GM18909 (cell line): ENCODE results near the gene UBE2J2.

Experiments used
- ATAC-seq: cut with Tn5 transposase; IDR thresholded peaks from one replicate; pipeline ENCODE4 v1.9.1; 2021; ENCODE audit warnings: mild to moderate bottlenecking; ENCODE audit not compliant: unreplicated experiment, poor library complexity

Gene UBE2J2

DNA sequence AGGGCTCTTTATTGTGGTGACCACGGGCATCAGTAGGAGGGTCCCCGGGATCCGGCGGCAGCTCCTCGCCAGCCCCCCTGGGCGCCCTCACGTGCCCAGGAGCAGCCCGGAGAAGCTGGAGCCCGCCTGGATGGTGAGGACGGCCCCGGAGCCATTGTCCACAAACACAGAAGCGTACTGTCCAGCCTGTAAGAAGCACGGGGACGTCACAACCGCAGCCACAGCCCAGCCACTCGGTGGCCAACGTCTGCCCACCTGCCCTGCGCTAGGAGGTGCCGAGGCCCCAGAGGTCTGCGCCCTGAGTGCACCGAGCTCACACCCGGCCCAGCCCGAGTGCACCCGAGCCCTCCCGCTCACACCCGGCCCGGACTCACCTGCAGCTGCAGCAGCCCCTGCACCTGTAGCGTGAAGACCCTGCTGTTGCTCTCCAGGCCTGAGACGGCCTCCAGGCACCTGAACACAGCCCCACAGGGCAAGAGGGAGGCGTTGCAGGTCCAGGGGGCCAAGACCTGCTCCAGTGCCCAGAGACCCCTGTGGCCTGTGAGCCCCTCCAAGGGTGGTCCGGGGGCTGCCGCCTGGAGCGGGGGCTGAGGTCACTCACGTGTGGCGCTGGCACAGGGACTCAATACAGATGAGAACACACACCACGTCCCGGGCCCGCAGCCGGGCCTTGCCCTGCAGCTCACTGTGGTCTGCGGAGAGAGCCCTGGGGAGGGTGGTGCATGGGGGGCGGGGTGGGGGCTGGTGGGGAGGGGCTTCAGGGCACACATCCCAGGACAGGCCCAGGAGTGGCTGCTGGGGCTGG lies 31.0 kb downstream of the UBE2J2 start:
- ATAC-seq: no peak

DNA sequence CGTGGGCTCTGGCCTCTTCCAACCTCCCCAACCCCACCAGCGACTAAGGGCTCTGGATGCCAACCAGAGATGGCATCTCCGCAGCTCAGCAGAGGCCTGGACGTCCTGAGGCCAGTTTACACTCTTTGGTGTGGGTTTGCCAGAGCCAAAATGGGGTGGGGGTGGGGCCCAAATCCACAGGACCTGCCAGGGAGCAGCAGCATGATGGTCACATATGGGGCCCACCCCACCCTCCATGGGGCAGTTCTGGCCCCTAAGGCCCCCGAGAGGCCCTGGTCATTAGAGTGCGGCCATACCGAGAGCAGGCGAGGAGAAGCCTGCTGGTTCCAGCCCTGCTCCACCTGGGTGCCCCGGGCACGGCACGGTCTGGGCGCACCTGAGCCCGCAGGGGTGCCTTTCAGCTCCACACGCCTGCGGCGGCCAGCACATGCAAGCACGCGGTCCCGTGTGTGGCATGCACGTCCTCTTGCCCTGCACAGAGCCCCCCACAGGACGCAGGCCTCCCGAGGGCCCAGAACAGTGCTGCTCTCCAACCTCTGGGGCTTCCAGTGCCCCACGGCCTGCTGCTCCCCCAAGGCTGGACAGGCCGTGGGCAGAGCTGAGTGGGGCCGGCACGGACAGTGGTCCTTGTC lies 31.9 kb downstream of the UBE2J2 start:
- no peak for ATAC-seq

DNA sequence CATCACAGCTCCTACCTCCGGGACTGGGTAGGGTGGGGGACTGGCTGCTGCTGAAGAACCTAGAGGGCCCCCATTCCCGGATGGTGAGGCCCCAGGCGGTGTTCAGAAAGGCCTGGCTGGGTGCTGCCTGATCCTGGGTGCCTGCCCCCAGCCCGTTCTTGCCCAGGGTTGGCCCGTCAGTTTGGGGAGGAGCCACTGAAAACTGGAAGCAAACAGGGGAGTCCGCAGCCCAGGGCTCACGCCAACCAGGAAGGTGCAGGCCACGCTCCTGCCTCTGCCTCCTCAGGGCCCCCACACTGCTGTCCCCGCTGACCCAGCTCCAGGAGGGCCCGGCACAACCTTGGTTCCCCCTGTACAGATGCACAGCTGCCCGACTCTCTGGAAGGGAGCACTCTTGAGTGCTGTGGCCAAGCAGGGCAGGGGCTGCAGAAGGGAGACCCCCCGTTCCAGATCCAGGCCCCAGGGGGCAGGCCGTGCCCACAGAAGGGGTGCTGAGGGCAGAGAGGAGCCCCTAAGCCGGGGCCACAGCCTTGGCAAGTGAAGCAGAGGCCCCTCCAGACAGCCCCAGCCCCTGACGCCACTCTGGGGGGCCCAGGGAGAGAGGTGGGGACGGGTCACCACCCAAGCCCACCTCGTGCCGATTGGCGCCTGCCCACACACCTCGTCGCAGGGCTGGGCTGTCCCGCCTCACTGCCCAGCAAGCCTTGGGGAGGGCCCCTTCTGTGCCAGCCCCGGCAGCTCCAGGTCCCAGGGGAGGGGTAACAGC lies 32.6 kb downstream of the UBE2J2 start:
- no peak for ATAC-seq

DNA sequence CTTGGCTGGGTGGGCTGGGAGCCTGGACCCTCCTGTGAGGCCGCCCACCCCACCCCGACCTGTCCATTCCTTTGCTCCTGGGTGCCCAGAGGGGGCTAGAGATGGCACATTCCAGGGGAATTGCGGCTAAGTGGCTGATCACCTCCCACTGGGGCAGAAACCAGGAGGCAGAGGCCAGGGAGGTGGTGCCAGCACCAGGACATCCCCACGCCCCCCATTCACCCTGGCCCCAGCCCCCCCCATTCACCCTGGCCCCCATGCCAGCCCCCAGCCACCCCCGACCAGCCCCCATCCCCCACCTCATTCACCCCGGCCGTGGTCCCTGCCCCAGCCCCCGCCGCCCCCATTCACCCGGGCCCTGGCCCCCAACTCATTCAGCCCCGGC lies 33.3 kb downstream of the UBE2J2 start:
- ATAC-seq: no peak

DNA sequence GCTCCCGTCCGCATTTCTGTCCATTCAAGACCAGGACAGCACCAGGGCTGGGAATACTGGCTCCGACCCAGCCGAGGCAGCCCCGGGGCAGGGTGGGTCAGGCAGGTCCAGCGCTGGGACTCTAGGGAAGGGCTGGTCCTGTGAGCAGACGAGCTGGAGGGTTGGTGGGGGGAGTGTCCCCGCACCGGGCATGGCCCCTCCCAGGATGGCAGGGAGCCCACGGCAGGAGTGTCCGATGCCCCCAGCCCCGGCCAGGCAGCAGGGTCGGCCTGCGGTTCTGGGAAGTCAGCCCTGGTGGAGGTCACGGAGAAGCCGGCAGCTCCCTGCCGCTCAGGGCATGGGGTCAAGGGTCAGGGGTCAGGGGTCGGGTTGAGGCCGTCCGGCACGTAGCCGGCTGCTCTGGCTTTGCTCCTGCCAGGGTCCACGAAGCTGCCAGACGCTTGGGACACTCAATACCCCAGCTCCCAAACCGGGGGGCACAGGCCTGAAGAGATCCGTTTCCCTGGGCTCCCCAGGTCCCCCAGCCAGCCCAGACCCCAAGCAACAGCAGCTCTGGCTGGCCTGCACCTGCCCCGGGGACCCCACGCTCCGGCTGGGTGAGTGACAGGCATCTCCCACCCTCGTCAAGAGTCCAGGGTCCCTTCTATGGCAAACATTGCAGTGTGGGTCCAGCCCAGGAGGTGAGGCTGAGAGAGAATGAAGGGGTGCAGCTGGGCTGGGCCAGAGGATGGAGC lies 33.9 kb downstream of the UBE2J2 start:
- ATAC-seq: no peak

DNA sequence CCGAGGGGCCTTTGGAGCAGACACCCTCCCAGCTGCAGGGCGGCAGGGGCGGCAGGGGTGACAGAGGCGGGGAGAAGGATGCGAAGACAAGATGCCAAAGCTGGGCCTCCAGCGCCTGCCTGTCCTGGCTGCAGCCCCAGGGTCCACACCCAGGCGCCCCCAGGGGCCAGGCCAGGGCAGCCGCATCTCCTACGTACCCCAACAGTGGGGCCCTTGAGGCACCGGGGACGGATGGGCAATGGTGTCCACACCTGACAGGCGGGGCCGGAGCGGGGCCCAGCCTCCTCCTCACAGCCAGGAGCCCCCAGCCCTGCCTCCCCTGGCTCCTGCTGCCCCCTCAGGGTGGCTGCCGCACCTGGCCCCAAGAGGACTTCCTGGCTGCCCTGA lies 34.4 kb downstream of the UBE2J2 start:
- ATAC-seq: no peak

DNA sequence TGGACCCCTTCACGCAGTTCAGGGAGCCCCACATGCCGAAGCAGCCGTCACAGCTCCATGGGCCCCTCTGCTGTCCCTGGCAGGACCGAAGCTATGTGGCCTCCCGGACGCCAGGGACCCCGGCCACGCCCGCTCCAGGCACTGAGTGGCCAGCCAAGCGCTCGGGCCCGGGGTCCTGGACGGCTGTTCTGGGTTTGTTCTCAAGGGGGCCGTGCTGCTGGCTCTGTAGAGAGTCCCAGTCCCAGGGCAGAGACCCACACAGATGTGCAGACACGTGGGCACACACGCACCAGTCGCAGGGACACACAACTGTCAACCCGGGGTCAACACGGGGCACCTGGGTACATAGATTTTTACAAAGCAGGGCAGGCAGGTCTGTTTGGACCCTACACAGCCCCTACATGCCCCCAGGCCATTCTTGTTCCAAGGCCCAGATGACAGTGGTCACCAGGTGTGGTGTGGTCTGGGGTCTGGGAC lies 34.9 kb downstream of the UBE2J2 start:
- no peak for ATAC-seq

DNA sequence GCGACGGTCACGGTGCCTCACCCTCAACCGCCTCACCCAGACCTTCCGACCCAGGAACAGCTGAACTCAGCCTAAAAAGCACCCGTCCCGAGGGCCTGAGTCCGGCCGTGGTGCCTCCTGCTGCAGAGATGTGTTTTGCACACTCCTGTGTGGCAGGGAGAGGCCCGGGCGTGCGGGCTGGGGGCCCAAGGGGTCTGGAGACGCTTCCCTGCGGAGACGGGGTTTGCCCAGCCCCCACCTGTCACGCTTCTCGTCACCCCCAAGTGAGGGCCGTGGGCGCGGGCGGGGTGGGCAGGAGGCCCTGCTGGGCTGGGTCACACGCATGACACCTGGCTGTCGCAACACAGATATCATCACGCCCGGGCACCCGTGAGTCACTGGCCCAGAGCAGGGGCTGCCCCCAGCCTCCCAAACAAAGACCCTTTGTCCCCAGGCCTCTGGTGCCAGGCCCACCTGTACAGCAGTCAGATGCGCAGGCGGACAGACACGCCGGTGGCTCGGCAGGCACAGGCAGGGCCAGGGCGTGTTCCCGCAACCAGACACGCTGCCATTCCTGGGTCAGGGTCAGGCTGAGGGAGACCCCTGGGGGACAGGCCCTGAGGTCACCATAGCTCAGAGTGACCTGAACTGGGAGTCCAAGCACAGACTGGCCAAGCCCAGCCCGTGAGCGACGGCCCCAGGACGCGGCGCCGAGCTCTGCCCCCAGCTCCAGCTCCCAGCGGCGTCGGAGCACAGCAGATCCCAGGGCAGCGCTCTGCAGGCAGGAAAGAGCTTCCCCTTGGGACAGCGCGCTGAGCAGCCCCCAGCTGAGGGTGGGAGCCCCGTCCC lies 35.6 kb downstream of the UBE2J2 start:
- no peak for ATAC-seq

DNA sequence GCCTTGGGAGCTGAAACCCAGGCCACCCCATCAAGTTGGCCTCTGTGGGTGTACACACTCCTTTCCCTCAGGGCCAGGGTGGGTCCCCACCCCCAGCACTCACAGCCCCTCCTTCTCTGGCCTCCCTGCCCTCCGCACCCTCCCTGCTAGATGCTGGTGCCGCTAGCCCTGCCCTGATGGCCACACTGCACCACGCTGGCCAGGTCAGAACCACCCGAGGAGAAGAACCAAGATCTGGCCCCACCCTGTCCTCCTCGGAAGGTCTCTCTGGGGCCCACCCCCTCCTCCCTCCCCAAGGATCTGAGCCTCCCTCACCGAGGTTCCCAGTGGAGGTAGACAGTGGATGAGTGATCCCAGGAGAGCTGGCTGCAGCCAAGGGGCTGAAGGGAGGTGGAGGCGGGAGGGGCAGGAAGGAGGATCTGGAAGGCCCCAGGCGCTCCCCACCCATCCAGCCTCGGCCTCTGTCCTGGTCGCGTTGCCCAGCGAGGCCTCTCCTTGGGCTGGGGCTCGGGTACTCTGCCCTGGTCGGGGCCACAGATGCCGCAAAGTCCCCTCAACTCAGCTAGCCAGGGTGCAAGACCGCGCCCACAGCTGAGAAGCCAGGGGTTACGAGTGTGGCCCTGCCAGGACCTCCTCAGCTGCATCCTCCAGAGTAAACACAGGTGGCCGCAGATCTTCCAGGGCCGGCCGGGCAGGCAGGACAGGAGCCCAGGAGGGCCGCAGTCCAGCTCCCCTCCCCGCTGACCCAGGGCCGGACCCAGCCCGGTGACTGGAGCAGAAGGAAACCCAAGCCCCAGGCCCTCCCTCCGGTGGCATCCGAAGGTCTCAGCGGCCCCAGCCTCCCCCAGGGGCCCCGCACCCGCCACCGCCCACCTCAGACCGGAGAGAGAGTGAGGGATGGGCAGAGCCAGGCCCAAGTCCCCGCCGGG lies 36.4 kb downstream of the UBE2J2 start:
- no peak for ATAC-seq

DNA sequence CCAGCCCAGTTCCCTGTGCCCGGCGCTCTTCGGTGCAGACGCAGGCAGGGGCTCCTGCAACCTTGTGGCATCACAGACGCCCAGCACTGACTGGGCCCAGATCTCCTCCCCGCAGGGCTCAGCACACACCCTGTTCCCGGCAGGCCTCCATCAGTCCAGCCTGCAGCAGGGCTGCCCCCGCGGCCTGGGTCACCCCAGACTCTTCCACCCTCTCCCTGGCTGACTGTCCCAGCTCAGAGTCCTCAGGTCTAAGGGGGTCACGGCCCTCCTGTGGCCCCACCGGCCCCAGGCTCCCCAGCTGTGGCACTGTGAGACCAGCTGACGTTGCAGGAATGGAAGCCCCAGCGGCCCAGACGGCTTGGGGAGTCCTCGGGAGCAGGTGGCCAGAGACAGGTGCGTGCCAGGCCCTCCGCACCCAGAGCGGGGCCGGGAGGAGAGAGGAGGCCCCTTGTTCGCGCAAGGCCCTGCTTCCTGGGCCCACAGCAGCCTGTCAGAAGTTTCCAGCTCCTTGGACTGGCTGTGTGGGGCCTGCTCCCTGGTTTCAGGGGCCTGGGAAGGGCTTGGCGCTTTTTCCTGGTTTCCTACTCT lies 37.4 kb downstream of the UBE2J2 start:
- no peak for ATAC-seq

DNA sequence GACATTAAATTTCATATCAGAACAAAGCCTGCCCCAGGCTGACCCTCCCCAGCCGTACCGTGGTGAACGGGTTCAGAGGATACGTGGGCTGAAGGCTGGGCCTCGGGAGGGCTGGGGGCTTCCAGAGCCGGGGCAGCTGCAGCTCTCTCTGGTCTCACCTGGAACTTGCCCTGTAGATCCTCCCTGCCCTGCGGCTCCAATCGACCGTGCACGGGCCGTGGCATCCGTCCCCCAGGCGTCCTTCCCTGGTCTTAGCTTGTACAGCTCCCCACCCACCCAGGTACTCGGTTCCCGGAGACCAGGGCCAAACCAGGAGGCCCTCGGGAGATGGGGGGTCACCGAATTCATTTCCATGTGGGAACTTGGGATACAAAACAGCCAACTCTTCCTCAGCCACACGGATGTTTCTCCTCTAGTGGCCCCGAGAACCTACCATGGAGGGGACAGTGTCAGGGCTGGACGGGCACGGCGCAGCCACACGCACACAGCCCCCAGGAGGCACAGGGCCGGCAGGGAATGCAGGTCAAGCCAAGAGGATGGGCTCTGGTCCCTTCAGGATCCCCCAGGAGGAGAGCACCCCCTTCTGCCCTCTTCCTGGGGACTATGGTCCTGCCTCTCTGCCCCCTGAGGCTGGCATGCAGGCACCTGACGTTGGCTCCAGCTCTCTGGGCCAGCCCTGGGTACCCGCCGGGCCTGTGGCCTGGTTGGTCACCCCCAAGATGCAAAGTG lies 38.5 kb downstream of the UBE2J2 start:
- ATAC-seq: no peak

DNA sequence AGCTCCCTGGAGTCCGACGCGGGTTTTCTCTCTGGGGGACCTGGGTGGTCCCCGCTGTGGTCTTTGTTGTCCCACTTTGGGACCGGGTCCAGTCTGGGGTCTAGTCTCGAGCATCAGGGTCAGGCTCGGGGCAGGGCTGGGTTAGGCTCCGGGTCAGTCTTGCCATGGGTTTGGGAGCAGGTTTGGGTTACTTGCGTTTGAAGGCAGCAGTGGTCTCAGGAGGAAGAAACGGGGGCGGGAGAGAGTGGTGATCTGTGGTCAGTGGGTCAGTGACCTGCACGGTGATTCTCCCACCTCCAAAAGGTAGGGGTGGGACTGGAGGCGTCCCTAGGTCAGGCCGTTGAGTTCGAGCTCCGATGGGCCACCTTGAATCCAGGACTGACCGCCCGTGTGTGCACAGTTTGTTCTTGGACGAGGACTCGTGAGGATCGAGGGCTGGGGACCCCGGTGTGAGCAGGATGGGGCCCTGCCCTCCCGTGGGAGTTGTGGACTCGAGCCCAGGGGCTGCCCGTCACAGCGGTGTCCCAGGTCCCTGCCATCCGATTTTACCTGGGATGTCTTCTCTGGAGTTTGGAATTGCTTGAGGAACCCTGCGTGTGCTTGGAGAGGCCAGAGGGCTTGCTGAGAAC lies 39.4 kb downstream of the UBE2J2 start:
- ATAC-seq: no peak

DNA sequence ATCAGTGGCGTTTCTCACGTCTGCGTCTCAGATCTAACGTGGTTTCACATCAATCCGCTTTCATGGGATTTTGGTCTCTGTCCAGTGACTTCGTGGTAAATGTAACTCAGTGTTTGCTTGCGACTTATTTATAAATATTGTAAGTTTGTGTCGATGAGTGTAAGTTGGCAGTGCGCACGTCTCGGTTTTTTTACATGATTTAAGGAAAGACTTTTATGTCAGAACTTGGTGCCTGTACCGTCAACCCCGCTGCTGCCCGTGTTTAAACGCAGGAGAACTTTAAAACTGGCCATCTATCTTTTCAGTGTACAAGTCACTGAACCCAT lies 40.1 kb downstream of the UBE2J2 start:
- no peak for ATAC-seq

DNA sequence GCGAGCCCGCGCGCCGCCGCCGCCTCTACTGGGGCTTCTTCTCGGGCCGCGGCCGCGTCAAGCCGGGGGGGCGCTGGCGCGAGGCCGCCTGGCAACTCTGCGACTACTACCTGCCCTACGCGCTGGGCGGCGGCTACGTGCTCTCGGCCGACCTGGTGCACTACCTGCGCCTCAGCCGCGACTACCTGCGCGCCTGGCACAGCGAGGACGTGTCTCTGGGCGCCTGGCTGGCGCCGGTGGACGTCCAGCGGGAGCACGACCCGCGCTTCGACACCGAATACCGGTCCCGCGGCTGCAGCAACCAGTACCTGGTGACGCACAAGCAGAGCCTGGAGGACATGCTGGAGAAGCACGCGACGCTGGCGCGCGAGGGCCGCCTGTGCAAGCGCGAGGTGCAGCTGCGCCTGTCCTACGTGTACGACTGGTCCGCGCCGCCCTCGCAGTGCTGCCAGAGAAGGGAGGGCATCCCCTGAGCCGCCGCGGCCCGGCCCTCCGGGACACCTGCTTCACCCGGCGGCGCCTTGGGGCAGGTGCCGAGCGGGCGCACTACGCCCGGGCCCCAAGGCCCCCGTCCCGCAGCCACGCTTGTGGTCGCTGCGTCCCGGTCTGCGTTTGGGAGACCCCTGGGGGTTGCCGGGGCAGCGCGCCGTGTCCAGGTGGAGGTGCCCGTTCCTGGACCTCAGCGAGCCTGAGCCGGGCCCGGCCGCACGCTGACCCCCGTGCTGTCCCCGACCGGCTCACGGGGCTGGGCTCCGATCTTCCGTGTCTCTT lies 40.7 kb downstream of the UBE2J2 start:
- ATAC-seq: no peak

DNA sequence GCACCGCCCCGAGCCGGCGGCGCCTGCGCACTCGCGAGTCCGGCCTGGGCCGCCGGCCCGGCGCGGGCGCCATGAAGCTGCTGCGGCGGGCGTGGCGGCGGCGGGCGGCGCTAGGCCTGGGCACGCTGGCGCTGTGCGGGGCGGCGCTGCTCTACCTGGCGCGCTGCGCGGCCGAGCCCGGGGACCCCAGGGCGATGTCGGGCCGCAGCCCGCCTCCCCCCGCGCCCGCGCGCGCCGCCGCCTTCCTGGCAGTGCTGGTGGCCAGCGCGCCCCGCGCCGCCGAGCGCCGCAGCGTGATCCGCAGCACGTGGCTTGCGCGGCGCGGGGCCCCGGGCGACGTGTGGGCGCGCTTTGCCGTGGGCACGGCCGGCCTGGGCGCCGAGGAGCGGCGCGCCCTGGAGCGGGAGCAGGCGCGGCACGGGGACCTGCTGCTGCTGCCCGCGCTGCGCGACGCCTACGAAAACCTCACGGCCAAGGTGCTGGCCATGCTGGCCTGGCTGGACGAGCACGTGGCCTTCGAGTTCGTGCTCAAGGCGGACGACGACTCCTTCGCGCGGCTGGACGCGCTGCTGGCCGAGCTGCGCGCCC lies 41.4 kb downstream of the UBE2J2 start, which contains the start of gene B3GALT6:
TSS of gene B3GALT6 (plus strand) at position 30 of the 588 bp plus-strand sequence. CDS start at position 72, 42 bp downstream.
- no peak for ATAC-seq
